ENCODE results near the gene CLCN5.

Gene CLCN5

GRCh38 chrX:49922291-49923241 is at the start of gene CLCN5:
Gene CLCN5, plus strand, starts transcription at chrX:49922596. Its CDS starts 2,703 bp downstream, at chrX:49925299.
- peak; percentile 98 for DNase-seq

- no peak for DNase-seq
Observed at GRCh38 chrX:49876750-49877149, 45.6 kb upstream of the CLCN5 start.

GRCh38 chrX:49877397-49878101 is 44.8 kb upstream of the CLCN5 start:
- no peak for DNase-seq

GRCh38 chrX:49878128-49878833 is 44.1 kb upstream of the CLCN5 start:
- no peak for DNase-seq

- peak; percentile 87 for DNase-seq
Observed at GRCh38 chrX:49878834-49879655, 43.4 kb upstream of the CLCN5 start, which contains the start of gene USP27X. Gene USP27X, plus strand, starts transcription at chrX:49879484. Its CDS starts 824 bp downstream, at chrX:49880308.

- no peak for DNase-seq
Observed at GRCh38 chrX:49879656-49880277, 42.6 kb upstream of the CLCN5 start.

GRCh38 chrX:49880668-49881067 is 41.7 kb upstream of the CLCN5 start:
- DNase-seq = no peak

GRCh38 chrX:49884290-49884862 is 38.0 kb upstream of the CLCN5 start:
- DNase-seq = peak; percentile 52

- DNase-seq = no peak
Observed at GRCh38 chrX:49892542-49892941, 29.9 kb upstream of the CLCN5 start.

GRCh38 chrX:49896951-49897350 is 25.4 kb upstream of the CLCN5 start:
- no peak for DNase-seq

GRCh38 chrX:49901048-49901447 is 21.3 kb upstream of the CLCN5 start:
- DNase-seq = no peak

- DNase-seq = no peak
Observed at GRCh38 chrX:49910344-49910743, 12.1 kb upstream of the CLCN5 start.

- DNase-seq = no peak
Observed at GRCh38 chrX:49912086-49912485, 10.3 kb upstream of the CLCN5 start.

- DNase-seq = no peak
Observed at GRCh38 chrX:49912861-49913260, 9.5 kb upstream of the CLCN5 start.

- peak; percentile 27 for DNase-seq
Observed at GRCh38 chrX:49915361-49916222, 6.8 kb upstream of the CLCN5 start.

GRCh38 chrX:49919617-49920016 is 2.8 kb upstream of the CLCN5 start:
- DNase-seq = no peak

- DNase-seq = no peak
Observed at GRCh38 chrX:49921109-49921508, 1.3 kb upstream of the CLCN5 start.

- DNase-seq = no peak
Observed at GRCh38 chrX:49925176-49925575, 2.8 kb downstream of the CLCN5 start.

GRCh38 chrX:49930039-49930438 is 7.6 kb downstream of the CLCN5 start:
- DNase-seq = no peak

GRCh38 chrX:49932791-49933190 is 10.4 kb downstream of the CLCN5 start:
- DNase-seq = no peak
